WTC11 (cell line): ENCODE results near the gene CHAT. TPM values are rescaled to one million over a fixed set of nuclear protein-coding genes. Genes with fewer than 3 reads are reported as not detected.

Source experiments
- ATAC-seq: fragments of 200-7000 bp; cut with Tn5 transposase; 2 replicates; pipeline ENCODE4 v1.10.0; 2021; ENCODE audit warnings: mild to moderate bottlenecking, moderate library complexity
- CTCF ChIA-PET: fragments of 300-600 bp; sonication (Branson Sonifier 250); formaldehyde crosslinking; loops from one replicate; lab custom pipeline; 2021; ENCODE audit warnings: antibody characterized with exemption; lab: Charles Lee
- POLR2A ChIA-PET: fragments of 350-600 bp; sonication (Branson Sonifier 250); formaldehyde crosslinking; loops from one replicate; lab custom pipeline; 2021; ENCODE audit warnings: antibody characterized with exemption; lab: Charles Lee
- DNase-seq: peaks from one replicate; pipeline ENCODE4 v3.0.0; 2021; ENCODE audit warnings: low spot score
- H3K27ac Mint-ChIP-seq: 2 replicates; pipeline ENCODE4 v1.8.0; 2021; ENCODE audit warnings: mixed read lengths
- H3K27me3 Mint-ChIP-seq: 2 replicates; pipeline ENCODE4 v1.8.0; 2021; ENCODE audit warnings: low read depth, mild to moderate bottlenecking, moderate library complexity, mixed read lengths
- H3K36me3 Mint-ChIP-seq: 2 replicates; pipeline ENCODE4 v1.8.0; 2021; ENCODE audit warnings: mixed read lengths
- H3K4me1 Mint-ChIP-seq: 2 replicates; pipeline ENCODE4 v1.8.0; 2022; ENCODE audit warnings: mixed read lengths
- H3K4me3 Mint-ChIP-seq: 2 replicates; pipeline ENCODE4 v1.8.0; 2021; ENCODE audit warnings: mild to moderate bottlenecking, moderate library complexity, mixed read lengths
- H3K9me3 Mint-ChIP-seq: 2 replicates; pipeline ENCODE4 v1.8.0; 2021; ENCODE audit warnings: mixed read lengths
- CREB1 ChIP-seq: sonication (generic); formaldehyde crosslinking; IDR thresholded peaks from 2 replicates; pipeline ENCODE4 v1.8.0; 2023; ENCODE audit warnings: mild to moderate bottlenecking, missing genetic modification reagents
- CREM ChIP-seq: sonication (generic); formaldehyde crosslinking; IDR thresholded peaks from 2 replicates; pipeline ENCODE4 v1.8.1; 2022; ENCODE audit warnings: mild to moderate bottlenecking, missing genetic modification reagents, moderate library complexity
- E2F4 ChIP-seq: sonication (generic); formaldehyde crosslinking; IDR thresholded peaks from 2 replicates; pipeline ENCODE4 v1.8.1; 2022; ENCODE audit warnings: low read depth, mild to moderate bottlenecking, moderate library complexity, missing genetic modification reagents, borderline replicate concordance
- ESRRA ChIP-seq: sonication (generic); formaldehyde crosslinking; IDR thresholded peaks from 2 replicates; pipeline ENCODE4 v1.8.1; 2022; ENCODE audit warnings: mild to moderate bottlenecking, missing genetic modification reagents, borderline replicate concordance
- ETV6 ChIP-seq: sonication (generic); formaldehyde crosslinking; IDR thresholded peaks from 2 replicates; pipeline ENCODE4 v1.8.1; 2022; ENCODE audit warnings: mild to moderate bottlenecking, missing genetic modification reagents
- FOXK1 ChIP-seq: sonication (generic); formaldehyde crosslinking; IDR thresholded peaks from 2 replicates; pipeline ENCODE4 v1.8.0; 2022; ENCODE audit warnings: mild to moderate bottlenecking, moderate library complexity, missing genetic modification reagents
- FOXP4 ChIP-seq: sonication (generic); formaldehyde crosslinking; IDR thresholded peaks from 2 replicates; pipeline ENCODE4 v1.8.0; 2022; ENCODE audit warnings: mild to moderate bottlenecking, missing genetic modification reagents
- GRHL2 ChIP-seq: fragments of 250-450 bp; sonication (Bioruptor Pico); IDR thresholded peaks from 2 replicates; pipeline ENCODE4 v1.8.0; 2022; ENCODE audit warnings: mild to moderate bottlenecking, moderate library complexity; ENCODE audit not compliant: insufficient replicate concordance, severe bottlenecking
- HMGA2 ChIP-seq: fragments of 250-450 bp; sonication (Bioruptor Pico); IDR thresholded peaks from 2 replicates; pipeline ENCODE4 v1.4.0; 2021; ENCODE audit warnings: mild to moderate bottlenecking, moderate library complexity
- HMGXB4 ChIP-seq: sonication (generic); formaldehyde crosslinking; IDR thresholded peaks from 2 replicates; pipeline ENCODE4 v1.8.1; 2023; ENCODE audit warnings: mild to moderate bottlenecking, moderate library complexity, missing genetic modification reagents
- IRF1 ChIP-seq: sonication (generic); formaldehyde crosslinking; IDR thresholded peaks from 2 replicates; pipeline ENCODE4 v1.8.0; 2023; ENCODE audit warnings: missing genetic modification reagents
- IRF2 ChIP-seq: sonication (generic); formaldehyde crosslinking; IDR thresholded peaks from 2 replicates; pipeline ENCODE4 v1.8.0; 2022; ENCODE audit warnings: low read depth, missing genetic modification reagents, borderline replicate concordance
- JUN ChIP-seq: sonication (generic); formaldehyde crosslinking; IDR thresholded peaks from 2 replicates; pipeline ENCODE4 v1.8.0; 2023; ENCODE audit warnings: mild to moderate bottlenecking, missing genetic modification reagents
- MAX ChIP-seq: sonication (generic); formaldehyde crosslinking; IDR thresholded peaks from 2 replicates; pipeline ENCODE4 v1.8.0; 2022; ENCODE audit warnings: mild to moderate bottlenecking, missing genetic modification reagents
- NR2C2 ChIP-seq: sonication (generic); formaldehyde crosslinking; IDR thresholded peaks from 2 replicates; pipeline ENCODE4 v1.8.0; 2022; ENCODE audit warnings: mild to moderate bottlenecking, missing genetic modification reagents
- OVOL2 ChIP-seq: fragments of 250-450 bp; sonication (Bioruptor Pico); IDR thresholded peaks from 2 replicates; pipeline ENCODE4 v1.9.0; 2021; ENCODE audit warnings: mild to moderate bottlenecking, borderline replicate concordance
- PRRX2 ChIP-seq: fragments of 250-450 bp; sonication (Bioruptor Pico); IDR thresholded peaks from 2 replicates; pipeline ENCODE4 v1.8.0; 2021; ENCODE audit warnings: mild to moderate bottlenecking
- SMAD3 ChIP-seq: sonication (generic); formaldehyde crosslinking; IDR thresholded peaks from 2 replicates; pipeline ENCODE4 v1.8.0; 2022; ENCODE audit warnings: missing genetic modification reagents, mild to moderate bottlenecking, borderline replicate concordance
- SP1 ChIP-seq: sonication (generic); formaldehyde crosslinking; conservative IDR thresholded peaks from 2 replicates; pipeline ENCODE4 v1.8.1; 2022; ENCODE audit warnings: missing genetic modification reagents
- TEAD1 ChIP-seq: sonication (generic); formaldehyde crosslinking; IDR thresholded peaks from 2 replicates; pipeline ENCODE4 v1.8.0; 2022; ENCODE audit warnings: mild to moderate bottlenecking, missing genetic modification reagents
- TEAD4 ChIP-seq: sonication (generic); formaldehyde crosslinking; IDR thresholded peaks from 2 replicates; pipeline ENCODE4 v1.8.0; 2022; ENCODE audit warnings: mild to moderate bottlenecking, missing genetic modification reagents
- TP53 ChIP-seq: sonication (generic); formaldehyde crosslinking; IDR thresholded peaks from 2 replicates; pipeline ENCODE4 v1.8.1; 2023; ENCODE audit warnings: mild to moderate bottlenecking, missing genetic modification reagents
- USF1 ChIP-seq: sonication (generic); formaldehyde crosslinking; IDR thresholded peaks from 2 replicates; pipeline ENCODE4 v1.8.0; 2022; ENCODE audit warnings: mild to moderate bottlenecking, missing genetic modification reagents
- ZNF219 ChIP-seq: sonication (generic); formaldehyde crosslinking; IDR thresholded peaks from 2 replicates; pipeline ENCODE4 v1.8.0; 2023; ENCODE audit warnings: missing genetic modification reagents, mild to moderate bottlenecking, borderline replicate concordance
- ZNF232 ChIP-seq: sonication (generic); formaldehyde crosslinking; IDR thresholded peaks from 2 replicates; pipeline ENCODE4 v1.8.0; 2022; ENCODE audit warnings: mild to moderate bottlenecking, missing genetic modification reagents
- ZNF423 ChIP-seq: fragments of 250-450 bp; sonication (Bioruptor Pico); IDR thresholded peaks from 2 replicates; pipeline ENCODE4 v2.1.2; 2022; ENCODE audit warnings: mild to moderate bottlenecking, moderate library complexity
- ZNF512 ChIP-seq: sonication (generic); formaldehyde crosslinking; IDR thresholded peaks from 2 replicates; pipeline ENCODE4 v1.8.1; 2022; ENCODE audit warnings: missing genetic modification reagents, borderline replicate concordance
- total RNA-seq: library from RNA; stranded (reverse); gene quantifications from 3 replicates; pipeline ENCODE4 v1.2.3, GENCODE V29; 2021

Gene CHAT
- total RNA-seq, 1 experiment from 2014 or later: not detected

GRCh38 chr10:49605939-49606509, 7.8 kb upstream of the CHAT start (continued):
- TF ChIP-seq ZNF512 (CRISPR knock-in tag) (no peak), IRF2 (CRISPR knock-in tag) (no peak), GRHL2 (CRISPR knock-in tag) (no peak), CREM (CRISPR knock-in tag) (no peak), NR2C2 (no peak), CREB1 (CRISPR knock-in tag) (no peak)

- ChIA-PET POLR2A (no interaction called here), CTCF (interaction anchor here (0.6 to 1.9 kb wide), 7 partner anchors 10 to 160 kb away, joined by 3 to 22 read pairs (median 4); no protein-coding TSS in a partner anchor)
- Mint-ChIP-seq H3K4me1 (peaks cover 25% of the 10 kb centered on the region), H3K27ac (no peak overlapping the region), H3K36me3 (peaks cover 2% of the 10 kb centered on the region; the same call in 1 of the 2 replicates), H3K27me3 (peaks cover 97% of the 10 kb centered on the region), H3K9me3 (no peaks in the 10 kb centered on the region), H3K4me3 (no peak overlapping the region)
- peak; percentile 49 for ATAC-seq
- DNase-seq: peak; percentile 91
- TF ChIP-seq ETV6 (CRISPR knock-in tag) (peak; percentile 87), HMGXB4 (CRISPR knock-in tag) (no peak), ZNF423 (CRISPR knock-in tag) (no peak), SMAD3 (CRISPR knock-in tag) (peak; percentile 87; the same call in 1 of the 2 replicates), CREB1 (CRISPR knock-in tag) (peak; percentile 75; the same call in 1 of the 2 replicates), JUN (CRISPR knock-in tag) (peak; percentile 72; the same call in 1 of the 2 replicates), ESRRA (CRISPR knock-in tag) (peak; percentile 82), IRF1 (peak; percentile 84), ZNF232 (CRISPR knock-in tag) (peak; percentile 95), FOXK1 (CRISPR knock-in tag) (peak; percentile 48; the same call in 1 of the 2 replicates), TEAD1 (CRISPR knock-in tag) (peak; percentile 65; the same call in 1 of the 2 replicates), PRRX2 (CRISPR knock-in tag) (no peak), SP1 (CRISPR knock-in tag) (0 out of 2 replicates have a peak, but pooled peaks have one; percentile 26), USF1 (CRISPR knock-in tag) (peak; percentile 55; the same call in 1 of the 2 replicates), HMGA2 (CRISPR knock-in tag) (no peak), TEAD4 (CRISPR knock-in tag) (peak; percentile 37; the same call in 1 of the 2 replicates), TP53 (peak; percentile 56; the same call in 1 of the 2 replicates), OVOL2 (CRISPR knock-in tag) (no peak), FOXP4 (CRISPR knock-in tag) (0 out of 2 replicates have a peak, but pooled peaks have one; percentile 70), E2F4 (CRISPR knock-in tag) (no peak), ZNF219 (CRISPR knock-in tag) (no peak; the same call in 1 of the 2 replicates), MAX (peak; percentile 32; the same call in 1 of the 2 replicates)
Observed at GRCh38 chr10:49606981-49607535, 6.8 kb upstream of the CHAT start.
